Measurements from ENCODE around the gene NACC2.
A peak's percentile ranks its signal among the peaks of the same experiment; 100 is the strongest.

The NACC2 gene

GRCh38 chr9:136049491-136050265 is 45.4 kb downstream of the NACC2 start:
- in situ Hi-C loops (cut with MboI; ENCODE audit: low sequenced_read_pairs, unreplicated experiment): no loop called here
- peak; percentile 23 for DNase-seq (ENCODE audit: low spot score)
- no peak for TF ChIP-seq CTCF (IDR thresholded peaks at IDR 0.05; ENCODE audit: borderline replicate concordance, control extremely low read depth, extremely low read depth, insufficient read depth, missing control alignments)

GRCh38 chr9:136048560-136049411 is 46.3 kb downstream of the NACC2 start:
- no peak for TF ChIP-seq CTCF (IDR thresholded peaks at IDR 0.05; ENCODE audit: borderline replicate concordance, control extremely low read depth, extremely low read depth, insufficient read depth, missing control alignments)
- peak; percentile 26 for DNase-seq (ENCODE audit: low spot score)
- in situ Hi-C loops (cut with MboI; ENCODE audit: low sequenced_read_pairs, unreplicated experiment): no loop called here

GRCh38 chr9:136047775-136048559 is 47.1 kb downstream of the NACC2 start:
- no peak for TF ChIP-seq CTCF (IDR thresholded peaks at IDR 0.05; ENCODE audit: borderline replicate concordance, control extremely low read depth, extremely low read depth, insufficient read depth, missing control alignments)
- in situ Hi-C loops (cut with MboI; ENCODE audit: low sequenced_read_pairs, unreplicated experiment): no loop called here
- DNase-seq (ENCODE audit: low spot score): peak; percentile 25

GRCh38 chr9:136047076-136047774 is 47.9 kb downstream of the NACC2 start:
- in situ Hi-C loops (cut with MboI; ENCODE audit: low sequenced_read_pairs, unreplicated experiment): no loop called here
- DNase-seq (ENCODE audit: low spot score): no peak
- TF ChIP-seq CTCF (IDR thresholded peaks at IDR 0.05; ENCODE audit: borderline replicate concordance, control extremely low read depth, extremely low read depth, insufficient read depth, missing control alignments): no peak

GRCh38 chr9:136046554-136046920 is 48.6 kb downstream of the NACC2 start:
- in situ Hi-C loops (cut with MboI; ENCODE audit: low sequenced_read_pairs, unreplicated experiment): no loop called here
- DNase-seq (ENCODE audit: low spot score): no peak

More at GRCh38 chr9:136046554-136046920, 48.6 kb downstream of the NACC2 start:
- no peak for TF ChIP-seq CTCF (IDR thresholded peaks at IDR 0.05; ENCODE audit: borderline replicate concordance, control extremely low read depth, extremely low read depth, insufficient read depth, missing control alignments)
